Caco-2 (cell line): Measurements from ENCODE around the gene AURKA. TPM values are rescaled to one million over a fixed set of nuclear protein-coding genes. Genes with fewer than 3 reads are reported as not detected.

Source experiments
- BruUV-seq: library from RNA; stranded (reverse); fragments of 400-500 nt; replicated peaks from 2 replicates; lab custom pipeline; 2021; lab: Mats Ljungman, UMichigan
- CTCF ChIA-PET: fragments of 300-600 bp; sonication (Branson Sonifier 250); formaldehyde crosslinking; loops from one replicate; lab custom pipeline; 2022; ENCODE audit warnings: antibody characterized with exemption; lab: Charles Lee
- POLR2A ChIA-PET: fragments of 300-600 bp; sonication (Branson Sonifier 250); formaldehyde crosslinking; loops from one replicate; lab custom pipeline; 2022; ENCODE audit warnings: antibody characterized with exemption; lab: Charles Lee
- DNase-seq, 2 experiments: peaks; one replicate each; pipeline versions ENCODE4 v3.0.0 to v3.0.0-alpha.2; 2020 to 2022
- H3K27me3 ChIP-seq: replicated peaks from 2 replicates; pipeline ENCODE4 v1.6.0; 2011; ENCODE audit warnings: low read length; ENCODE audit not compliant: control insufficient read depth, insufficient read depth
- H3K36me3 ChIP-seq: 2 replicates; pipeline ENCODE4 v1.5.1; 2011; ENCODE audit warnings: low read length; ENCODE audit not compliant: control insufficient read depth, insufficient read depth
- H3K4me1 ChIP-seq: fragments of 250-450 bp; sonication (Bioruptor Pico); 2 replicates; pipeline ENCODE4 v1.5.1; 2020; ENCODE audit warnings: mild to moderate bottlenecking
- H3K4me3 ChIP-seq: 2 replicates; pipeline ENCODE4 v1.5.1; 2011; ENCODE audit warnings: low read depth, mild to moderate bottlenecking, control low read depth, low read length
- H3K9me3 ChIP-seq: fragments of 250-450 bp; sonication (Bioruptor Pico); 2 replicates; pipeline ENCODE4 v1.5.1; 2020; ENCODE audit warnings: mild to moderate bottlenecking, moderate library complexity
- H3K27ac Mint-ChIP-seq: one replicate; pipeline ENCODE4 v1.8.0; 2022; ENCODE audit warnings: mixed read lengths; ENCODE audit not compliant: unreplicated experiment
- H3K27me3 Mint-ChIP-seq: one replicate; pipeline ENCODE4 v1.8.0; 2022; ENCODE audit warnings: mixed read lengths; ENCODE audit not compliant: insufficient read depth, unreplicated experiment
- H3K36me3 Mint-ChIP-seq: one replicate; pipeline ENCODE4 v1.8.0; 2022; ENCODE audit warnings: mild to moderate bottlenecking, mixed read lengths; ENCODE audit not compliant: insufficient read depth, unreplicated experiment
- H3K4me1 Mint-ChIP-seq: one replicate; pipeline ENCODE4 v1.8.0; 2022; ENCODE audit warnings: low read depth, mixed read lengths; ENCODE audit not compliant: unreplicated experiment
- H3K4me3 Mint-ChIP-seq: one replicate; pipeline ENCODE4 v1.8.0; 2022; ENCODE audit warnings: mild to moderate bottlenecking, moderate library complexity, mixed read lengths; ENCODE audit not compliant: unreplicated experiment
- H3K9me3 Mint-ChIP-seq: one replicate; pipeline ENCODE4 v1.8.0; 2022; ENCODE audit warnings: mixed read lengths; ENCODE audit not compliant: unreplicated experiment
- intact Hi-C: fragments of 100-400 bp; cut with micrococcal nuclease; formaldehyde crosslinking; loops from one replicate; pipeline ENCODE4 v1.10.0; 2022; ENCODE audit not compliant: unreplicated experiment
- total RNA-seq: library from RNA; stranded (reverse); gene quantifications from 2 replicates; pipeline ENCODE4 v1.2.3, GENCODE V29; 2022
- TF ChIP-seq, protein P1 (sequence below), 2 experiments: fragments of 200-600 bp in 1 of 2; IDR thresholded peaks; 1 replicate in 1 of 2; 2 replicates in 1 of 2; pipeline versions ENCODE4 v1.5.1 to v1.8.0; 2011 to 2022; ENCODE audit warnings: antibody characterized with exemption in 1 of 2, control low read depth in 1 of 2, inconsistent platforms in 1 of 2, low read depth in 1 of 2, low read length in 1 of 2, mild to moderate bottlenecking in 1 of 2, moderate library complexity in 1 of 2; ENCODE audit not compliant: insufficient read depth in 1 of 2, severe bottlenecking in 1 of 2, unreplicated experiment in 1 of 2

The AURKA gene
- total RNA-seq, 1 experiment from 2014 or later: 233 TPM

- ChIA-PET POLR2A (interaction anchor here (0.7 kb wide), 1 partner anchor 9 kb away, joined by 4 read pairs; the partner anchor contains the start of genes AURKA and CSTF1), CTCF (interaction anchor here (1.1 kb wide), 1 partner anchor 11 kb away, joined by 4 read pairs; no protein-coding TSS in a partner anchor)
- Histone ChIP-seq H3K27me3 (no peaks in the 10 kb centered on the region), H3K4me1 (no peaks in the 10 kb centered on the region), H3K4me3 (no peak overlapping the region), H3K36me3 (peaks cover 7% of the 10 kb centered on the region), H3K9me3 (no peaks in the 10 kb centered on the region)
- Mint-ChIP-seq H3K27me3 (no peaks in the 10 kb centered on the region), H3K36me3 (peaks cover 56% of the 10 kb centered on the region), H3K4me3 (no peak overlapping the region), H3K4me1 (peaks cover 21% of the 10 kb centered on the region), H3K9me3 (no peaks in the 10 kb centered on the region), H3K27ac (no peak overlapping the region)
- TF ChIP-seq, protein P1, sequence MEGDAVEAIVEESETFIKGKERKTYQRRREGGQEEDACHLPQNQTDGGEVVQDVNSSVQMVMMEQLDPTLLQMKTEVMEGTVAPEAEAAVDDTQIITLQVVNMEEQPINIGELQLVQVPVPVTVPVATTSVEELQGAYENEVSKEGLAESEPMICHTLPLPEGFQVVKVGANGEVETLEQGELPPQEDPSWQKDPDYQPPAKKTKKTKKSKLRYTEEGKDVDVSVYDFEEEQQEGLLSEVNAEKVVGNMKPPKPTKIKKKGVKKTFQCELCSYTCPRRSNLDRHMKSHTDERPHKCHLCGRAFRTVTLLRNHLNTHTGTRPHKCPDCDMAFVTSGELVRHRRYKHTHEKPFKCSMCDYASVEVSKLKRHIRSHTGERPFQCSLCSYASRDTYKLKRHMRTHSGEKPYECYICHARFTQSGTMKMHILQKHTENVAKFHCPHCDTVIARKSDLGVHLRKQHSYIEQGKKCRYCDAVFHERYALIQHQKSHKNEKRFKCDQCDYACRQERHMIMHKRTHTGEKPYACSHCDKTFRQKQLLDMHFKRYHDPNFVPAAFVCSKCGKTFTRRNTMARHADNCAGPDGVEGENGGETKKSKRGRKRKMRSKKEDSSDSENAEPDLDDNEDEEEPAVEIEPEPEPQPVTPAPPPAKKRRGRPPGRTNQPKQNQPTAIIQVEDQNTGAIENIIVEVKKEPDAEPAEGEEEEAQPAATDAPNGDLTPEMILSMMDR (IDR thresholded peaks at IDR 0.05; ENCODE audit: insufficient read depth in 1 of 2, low read depth in 1 of 2, low read length in 1 of 2, severe bottlenecking in 1 of 2, unreplicated experiment in 1 of 2): no peak
- DNase-seq: peak in 1 of 2 experiments; percentile 33
- intact Hi-C loops: no loop called here
- no TSS peak for BruUV-seq
These were observed 8.7 kb downstream of the AURKA start for GRCh38 chr20:56383334-56383733.

GRCh38 chr20:56382696-56383095 is 9.3 kb downstream of the AURKA start:
- ChIA-PET POLR2A (interaction anchor here (0.6 kb wide), 1 partner anchor 23 kb away, joined by 3 read pairs; no protein-coding TSS in a partner anchor), CTCF (interaction anchor here (0.7 to 1.1 kb wide), 2 partner anchors 9 to 10 kb away, joined by 4 read pairs; partner anchors contain the start of genes AURKA and CSTF1)
- peaks cover 5% of the 10 kb centered on the region for H3K36me3 ChIP-seq
- no peaks in the 10 kb centered on the region for H3K9me3 Mint-ChIP-seq
- H3K4me1 ChIP-seq: no peaks in the 10 kb centered on the region
- H3K4me3 Mint-ChIP-seq: no peak overlapping the region
- no peaks in the 10 kb centered on the region for H3K9me3 ChIP-seq
- BruUV-seq: no TSS peak
- H3K4me1 Mint-ChIP-seq: peaks cover 21% of the 10 kb centered on the region
- no peaks in the 10 kb centered on the region for H3K27me3 Mint-ChIP-seq
- intact Hi-C loops: no loop called here
- no peak overlapping the region for H3K4me3 ChIP-seq
- H3K27me3 ChIP-seq: no peaks in the 10 kb centered on the region
- TF ChIP-seq, protein P1 (IDR thresholded peaks at IDR 0.05; ENCODE audit: insufficient read depth in 1 of 2, low read depth in 1 of 2, low read length in 1 of 2, severe bottlenecking in 1 of 2, unreplicated experiment in 1 of 2): no peak
- peak in 1 of 2 experiments; percentile 41 for DNase-seq
- no peak overlapping the region for H3K27ac Mint-ChIP-seq
- H3K36me3 Mint-ChIP-seq: peaks cover 62% of the 10 kb centered on the region

DNA sequence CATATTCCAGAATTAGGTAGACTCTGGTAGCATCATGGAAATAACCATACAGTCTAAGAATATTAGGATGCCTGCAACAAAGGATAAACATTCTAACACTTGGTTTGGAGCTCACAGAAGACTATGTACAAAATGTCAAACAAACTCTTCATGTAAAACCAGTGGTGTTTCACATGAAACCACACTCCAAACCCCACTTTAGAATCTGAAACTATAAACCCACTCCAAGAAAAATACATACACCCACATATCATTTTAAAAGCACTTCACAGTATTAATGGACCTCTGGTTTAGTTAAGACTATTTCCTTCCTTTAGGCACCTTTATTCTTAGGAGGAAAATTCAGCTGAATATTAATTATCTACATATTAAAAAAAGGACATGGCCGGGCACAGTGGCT is 10.5 kb downstream of the AURKA start:
- peaks cover 19% of the 10 kb centered on the region for H3K4me1 Mint-ChIP-seq
- TF ChIP-seq, protein P1 (IDR thresholded peaks at IDR 0.05; ENCODE audit: insufficient read depth in 1 of 2, low read depth in 1 of 2, low read length in 1 of 2, severe bottlenecking in 1 of 2, unreplicated experiment in 1 of 2): no peak
- Histone ChIP-seq H3K36me3 (peaks cover 5% of the 10 kb centered on the region), H3K27me3 (no peaks in the 10 kb centered on the region), H3K9me3 (no peaks in the 10 kb centered on the region), H3K4me1 (no peaks in the 10 kb centered on the region), H3K4me3 (no peak overlapping the region)
- H3K36me3 Mint-ChIP-seq: peaks cover 74% of the 10 kb centered on the region
- ChIA-PET CTCF (no interaction called here), POLR2A (interaction anchor here (1.8 kb wide), 1 partner anchor 11 kb away, joined by 9 read pairs; the partner anchor contains the start of genes AURKA and CSTF1)
- DNase-seq: no peak
- intact Hi-C loops: no loop called here
- H3K4me3 Mint-ChIP-seq: no peak overlapping the region
- H3K9me3 Mint-ChIP-seq: no peaks in the 10 kb centered on the region
- no peak overlapping the region for H3K27ac Mint-ChIP-seq
- H3K27me3 Mint-ChIP-seq: no peaks in the 10 kb centered on the region
- BruUV-seq: no TSS peak
